ENCODE measurements around the gene KDM4B.
A peak's percentile ranks its signal among the peaks of the same experiment; 100 is the strongest.
"Not testable (repeated sequence)": the region's sequence is repeated elsewhere in the genome, so short reads cannot be mapped to it uniquely, and the experiment has no call there.

Gene KDM4B

DNA sequence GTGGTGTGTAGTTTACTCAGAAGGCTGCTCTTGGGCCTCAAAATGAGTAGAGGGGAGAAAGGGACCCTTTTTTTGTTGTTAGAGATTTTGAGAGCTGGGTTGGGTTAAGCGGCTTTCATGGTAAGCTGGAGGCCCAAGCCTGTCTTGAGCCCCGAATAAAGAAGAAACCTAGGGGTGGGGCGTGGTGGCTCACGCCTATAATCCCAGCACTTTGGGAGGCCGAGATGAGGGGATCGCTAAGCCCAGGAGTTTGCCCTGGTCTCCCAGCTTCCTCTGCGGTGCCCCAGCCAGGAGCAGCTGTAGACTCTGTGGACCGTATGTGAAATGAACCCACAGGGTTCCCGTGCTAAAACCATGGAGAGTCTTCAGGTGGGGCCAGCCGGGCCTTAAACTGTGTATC is 56.1 kb downstream of the KDM4B start:
- H3K4me3 ChIP-seq, result no peak overlapping the region
- peaks cover 93 to 100% (median 100%) of the 10 kb centered on the region in 11 experiments for H4K20me1 ChIP-seq
- TF ChIP-seq Cebpa-rat (IDR thresholded peaks at IDR 0.05), result no peak
- no peaks in the 10 kb centered on the region; a peak in 5 of 22 replicates for H3K9me3 ChIP-seq (replicated peaks in 1 of 11)
- H3K9ac ChIP-seq, result 0 out of 22 replicates have a peak overlapping the region, but pooled peaks of 1 of the 11 experiments have one; percentile 37
- no peak overlapping the region for H3K4me2 ChIP-seq
- no peak overlapping the region for H3K27ac ChIP-seq
- no peaks in the 10 kb centered on the region for H3K27me3 ChIP-seq
- H3K36me3 ChIP-seq, result peaks cover 13 to 74% (median 33%) of the 10 kb centered on the region in 11 experiments; a peak in 20 of 22 replicates
- H3K4me1 ChIP-seq, result peaks cover 7 to 25% (median 15%) of the 10 kb centered on the region in 10 experiments; a peak in 19 of 20 replicates

- Histone ChIP-seq H3K4me2 (no peak overlapping the region), H3K27me3 (no peaks in the 10 kb centered on the region), H3K9ac (peak overlapping the region in 2 of 11 experiments; percentile 4 to 17; a peak in 1 of 22 replicates), H3K4me1 (peaks cover 25 to 43% (median 32%) of the 10 kb centered on the region in 10 experiments), H3K4me3 (no peak overlapping the region), H3K27ac (no peak overlapping the region; a peak in 1 of 22 replicates), H3K9me3 (replicated peaks in 1 of 11) (no peaks in the 10 kb centered on the region; a peak in 1 of 22 replicates), H3K36me3 (peaks cover 0 to 56% (median 22%) of the 10 kb centered on the region in 11 experiments; a peak in 12 of 22 replicates), H4K20me1 (peaks cover 95 to 100% (median 100%) of the 10 kb centered on the region in 11 experiments)
- no peak for TF ChIP-seq Cebpa-rat (IDR thresholded peaks at IDR 0.05)
Measured at GRCh38 chr19:5026706-5027273, 57.9 kb downstream of the KDM4B start.

GRCh38 chr19:5028229-5028886 is 59.4 kb downstream of the KDM4B start:
- no peak for TF ChIP-seq Cebpa-rat (IDR thresholded peaks at IDR 0.05)
- H3K4me1 ChIP-seq, result peaks cover 38 to 57% (median 46%) of the 10 kb centered on the region in 10 experiments
- H3K9ac ChIP-seq, result no peak overlapping the region
- H4K20me1 ChIP-seq, result peaks cover 94 to 100% (median 100%) of the 10 kb centered on the region in 11 experiments
- H3K4me3 ChIP-seq, result no peak overlapping the region
- H3K36me3 ChIP-seq, result peaks cover 7 to 49% (median 17%) of the 10 kb centered on the region in 11 experiments
- no peak overlapping the region for H3K4me2 ChIP-seq
- H3K27me3 ChIP-seq, result no peaks in the 10 kb centered on the region
- no peak overlapping the region for H3K27ac ChIP-seq
- no peaks in the 10 kb centered on the region; a peak in 1 of 22 replicates for H3K9me3 ChIP-seq (replicated peaks in 1 of 11)

- H3K27me3 ChIP-seq; H3K4me3 ChIP-seq; H3K9me3 ChIP-seq (replicated peaks in 1 of 11): not testable (repeated sequence)
- H3K4me1 ChIP-seq, result peaks cover 40 to 54% (median 46%) of the 10 kb centered on the region in 10 experiments
- H4K20me1 ChIP-seq, result peaks cover 87 to 100% (median 100%) of the 10 kb centered on the region in 11 experiments
- H3K36me3 ChIP-seq, result peaks cover 19 to 53% (median 29%) of the 10 kb centered on the region in 11 experiments
- H3K27ac ChIP-seq, result peak overlapping the region in 4 of 11 experiments; percentile 30 to 50 (median 39); a peak in 5 of 22 replicates
- peak overlapping the region in 7 of 11 experiments; percentile 10 to 94 (median 86); a peak in 8 of 22 replicates for H3K4me2 ChIP-seq
- H3K9ac ChIP-seq, result peak overlapping the region in 1 of 11 experiments; percentile 5; a peak in 1 of 22 replicates
Measured at GRCh38 chr19:5029596-5029995, 60.7 kb downstream of the KDM4B start.

- Histone ChIP-seq H3K9me3 (replicated peaks in 1 of 11) (no peaks in the 10 kb centered on the region; a peak in 1 of 22 replicates), H3K4me2 (peak overlapping the region; percentile 69 to 94 (median 85); a peak in 19 of 22 replicates), H3K27me3 (no peaks in the 10 kb centered on the region), H3K36me3 (peaks cover 22 to 56% (median 30%) of the 10 kb centered on the region in 11 experiments), H3K4me3 (no peak overlapping the region), H3K27ac (peak overlapping the region in 4 of 11 experiments; percentile 30 to 50 (median 39); a peak in 7 of 22 replicates), H4K20me1 (peaks cover 87 to 100% (median 100%) of the 10 kb centered on the region in 11 experiments), H3K4me1 (peaks cover 46 to 58% (median 52%) of the 10 kb centered on the region in 10 experiments), H3K9ac (peak overlapping the region in 8 of 11 experiments; percentile 3 to 44 (median 32); a peak in 7 of 22 replicates)
- peak in 1 of 11 experiments; percentile 49; a peak in 1 of 22 replicates for TF ChIP-seq Cebpa-rat (IDR thresholded peaks at IDR 0.05)
Measured at GRCh38 chr19:5030136-5030820, 61.4 kb downstream of the KDM4B start.

DNA sequence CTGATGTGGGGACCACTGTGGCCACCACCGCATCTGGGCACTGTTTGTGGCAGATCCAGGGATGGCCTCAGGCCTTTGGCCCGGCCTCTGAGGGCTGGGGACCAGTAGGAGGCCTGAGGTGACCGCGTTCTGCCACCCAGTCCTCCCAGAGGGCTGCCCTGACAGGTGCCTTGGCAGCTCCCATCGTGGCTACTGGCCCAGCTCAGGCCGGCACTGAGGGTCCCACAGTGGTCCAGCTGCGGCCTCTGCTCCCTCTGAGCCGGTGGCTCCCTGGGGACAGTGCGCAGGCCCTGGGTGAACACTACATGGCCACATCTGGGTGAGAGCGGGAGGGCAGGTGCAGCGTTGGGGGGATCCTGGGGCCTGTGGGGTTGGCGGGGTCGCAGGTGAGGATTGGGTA is 61.9 kb downstream of the KDM4B start:
- no peak for TF ChIP-seq Cebpa-rat (IDR thresholded peaks at IDR 0.05)
- Histone ChIP-seq H3K9me3 (replicated peaks in 1 of 11) (no peaks in the 10 kb centered on the region; a peak in 1 of 22 replicates), H3K36me3 (peaks cover 21 to 56% (median 32%) of the 10 kb centered on the region in 11 experiments), H3K4me3 (no peak overlapping the region), H4K20me1 (peaks cover 88 to 100% (median 100%) of the 10 kb centered on the region in 11 experiments), H3K27ac (peak overlapping the region in 1 of 11 experiments; percentile 50; a peak in 3 of 22 replicates), H3K9ac (peak overlapping the region in 4 of 11 experiments; percentile 3 to 44 (median 34); a peak in 7 of 22 replicates), H3K4me2 (peak overlapping the region; percentile 69 to 94 (median 85)), H3K4me1 (peaks cover 46 to 64% (median 57%) of the 10 kb centered on the region in 10 experiments), H3K27me3 (no peaks in the 10 kb centered on the region)

DNA sequence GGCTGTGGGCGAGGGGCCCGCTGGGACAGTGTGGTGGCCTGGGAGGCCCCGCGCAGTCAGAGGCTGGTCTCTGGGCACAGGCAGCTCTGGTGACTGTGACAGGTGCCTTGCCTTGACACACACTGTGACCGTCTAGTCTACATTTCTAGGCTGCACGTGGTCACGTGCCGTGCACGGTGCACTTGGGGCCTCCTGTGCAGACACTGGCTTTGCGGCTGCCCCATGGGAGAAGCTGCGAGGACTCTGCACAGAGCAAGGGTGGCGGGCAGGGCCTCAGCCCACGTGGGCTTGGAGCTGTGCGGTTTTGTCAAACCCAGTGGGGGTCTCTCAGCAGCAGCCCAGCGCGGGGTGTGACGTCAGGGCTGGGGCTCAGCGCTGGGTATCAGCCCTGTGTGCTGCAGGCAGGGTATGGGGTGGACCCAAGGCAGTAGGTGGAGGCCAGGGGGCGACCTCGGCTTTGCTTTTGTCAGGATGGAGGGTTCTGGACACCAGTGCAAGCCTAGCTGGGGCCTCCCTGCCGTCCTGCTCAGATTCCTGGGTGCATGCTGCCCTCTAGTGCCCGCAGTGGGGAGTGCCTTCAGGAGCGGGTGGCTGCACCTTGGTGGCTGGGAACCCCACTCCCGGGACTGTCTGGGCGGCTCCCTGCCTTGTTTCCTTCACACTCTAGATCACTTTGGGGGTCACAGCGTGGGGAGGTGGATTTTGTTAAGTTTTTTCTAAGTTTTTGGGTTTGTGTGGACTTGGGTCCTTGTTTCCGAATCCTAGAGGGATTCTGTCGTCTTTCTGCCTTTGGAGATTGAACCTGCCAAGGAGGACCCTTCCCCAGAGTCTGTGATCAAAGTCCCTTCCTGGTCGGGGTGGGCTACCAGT is 62.6 kb downstream of the KDM4B start:
- no peak for TF ChIP-seq Cebpa-rat (IDR thresholded peaks at IDR 0.05)
- H3K9ac ChIP-seq, result peak overlapping the region; percentile 39 to 63 (median 53); a peak in 19 of 22 replicates
- H3K9me3 ChIP-seq (replicated peaks in 1 of 11), result no peaks in the 10 kb centered on the region; a peak in 1 of 22 replicates
- peak overlapping the region; percentile 69 to 94 (median 85) for H3K4me2 ChIP-seq
- peaks cover 46 to 70% (median 63%) of the 10 kb centered on the region in 10 experiments for H3K4me1 ChIP-seq
- H4K20me1 ChIP-seq, result peaks cover 88 to 100% (median 100%) of the 10 kb centered on the region in 11 experiments
- no peaks in the 10 kb centered on the region for H3K27me3 ChIP-seq
- H3K36me3 ChIP-seq, result peaks cover 26 to 61% (median 38%) of the 10 kb centered on the region in 11 experiments
- peak overlapping the region in 2 of 10 experiments; percentile 4 to 15; a peak in 4 of 20 replicates for H3K4me3 ChIP-seq
- peak overlapping the region in 9 of 11 experiments; percentile 7 to 65 (median 34); a peak in 12 of 22 replicates for H3K27ac ChIP-seq
